ENCODE results near the gene FLII.

GRCh38 chr17:18247613-18248001 lies 10.9 kb downstream of the FLII start:
- TF ChIP-seq CTCF (IDR thresholded peaks at IDR 0.05 in 2 of 3, conservative IDR thresholded peaks at IDR 0.05 in 1 of 3; ENCODE audit: borderline replicate concordance in 1 of 3, insufficient read depth in 1 of 3, low read depth in 2 of 3, low read length in 2 of 3) (no peak), ATF3 (IDR thresholded peaks at IDR 0.05) (no peak), YY1 (IDR thresholded peaks at IDR 0.05; ENCODE audit: extremely low read depth, insufficient replicate concordance, low read depth, low read length) (no peak), EZH2 (IDR thresholded peaks at IDR 0.05) (no peak), EGR1 (IDR thresholded peaks at IDR 0.05; ENCODE audit: low read depth) (no peak), ZBTB33 (IDR thresholded peaks at IDR 0.05; ENCODE audit: extremely low read depth, insufficient replicate concordance, low read length) (no peak), RAD21 (IDR thresholded peaks at IDR 0.05; ENCODE audit: low read depth) (no peak), REST (IDR thresholded peaks at IDR 0.05; ENCODE audit: low read depth) (no peak), POLR2A (IDR thresholded peaks at IDR 0.05; ENCODE audit: borderline replicate concordance, extremely low read depth, insufficient read depth, insufficient read length) (no peak)

Data from HCT116 (cell line).